Naive thymus-derived CD4-positive, alpha-beta T cell (primary cell): ENCODE results near the gene IQCN. TPM values are rescaled to one million over a fixed set of nuclear protein-coding genes. Genes with fewer than 3 reads are reported as not detected.

Source experiments
- ATAC-seq: fragments of 150-1000 bp; cut with Tn5 transposase; 2 replicates; pipeline ENCODE4 v1.10.0; 2021; ENCODE audit warnings: mild to moderate bottlenecking, moderate library complexity
- CTCF ChIA-PET: fragments of 350-600 bp; sonication (Branson Sonifier 250); formaldehyde crosslinking; loops from one replicate; lab custom pipeline; 2021; ENCODE audit warnings: antibody characterized with exemption; lab: Charles Lee
- POLR2A ChIA-PET: fragments of 350-600 bp; sonication (Branson Sonifier 250); formaldehyde crosslinking; loops from one replicate; lab custom pipeline; 2021; ENCODE audit warnings: antibody characterized with exemption, inconsistent platforms; lab: Charles Lee
- DNase-seq, 9 donors: peaks; one replicate each; pipeline versions ENCODE4 v3.0.0 to v3.0.0-alpha.2; 2020 to 2022; ENCODE audit warnings: mixed read lengths in 1 of 9
- H3K27ac ChIP-seq: one replicate; pipeline ENCODE4 v1.7.0; 2013; ENCODE audit warnings: mild to moderate bottlenecking, low read depth, low read length, moderate library complexity
- H3K27me3 ChIP-seq, 2 donors: one replicate each; pipeline ENCODE4 v1.7.0; 2013; ENCODE audit warnings: low read length in 2 of 2, mild to moderate bottlenecking in 2 of 2, moderate library complexity in 2 of 2; ENCODE audit not compliant: control insufficient read depth in 2 of 2, insufficient read depth in 2 of 2
- H3K36me3 ChIP-seq, 3 experiments: 1 replicate in 2 of 3; 2 replicates in 1 of 3; pipeline ENCODE4 v1.7.0; 2013; ENCODE audit warnings: low read length in 3 of 3, mild to moderate bottlenecking in 3 of 3, moderate library complexity in 1 of 3; ENCODE audit not compliant: insufficient read depth in 3 of 3, control insufficient read depth in 2 of 3
- H3K4me1 ChIP-seq, 2 donors: one replicate each; pipeline ENCODE4 v1.7.0; 2013; ENCODE audit warnings: low read length in 2 of 2, mild to moderate bottlenecking in 2 of 2, moderate library complexity in 1 of 2; ENCODE audit not compliant: control insufficient read depth in 2 of 2, insufficient read depth in 2 of 2
- H3K4me3 ChIP-seq: 2 replicates; pipeline ENCODE4 v1.7.0; 2013; ENCODE audit warnings: mild to moderate bottlenecking, low read length
- H3K9me3 ChIP-seq, 3 experiments: 1 replicate in 2 of 3; 2 replicates in 1 of 3; pipeline ENCODE4 v1.7.0; 2013; ENCODE audit warnings: low read length in 3 of 3; ENCODE audit not compliant: control insufficient read depth in 2 of 3
- H3K27ac Mint-ChIP-seq, 9 donors: one replicate each; pipeline ENCODE4 v1.8.0; 2020 to 2022; ENCODE audit warnings: mixed read lengths in 9 of 9, mild to moderate bottlenecking in 8 of 9, moderate library complexity in 5 of 9, inconsistent platforms in 2 of 9
- H3K27me3 Mint-ChIP-seq, 5 donors: one replicate each; pipeline ENCODE4 v1.8.0; 2021 to 2022; ENCODE audit warnings: mixed read lengths in 5 of 5, mild to moderate bottlenecking in 1 of 5
- H3K36me3 Mint-ChIP-seq, 5 donors: one replicate each; pipeline ENCODE4 v1.8.0; 2020 to 2022; ENCODE audit warnings: mixed read lengths in 5 of 5, mild to moderate bottlenecking in 3 of 5, inconsistent platforms in 1 of 5
- H3K4me1 Mint-ChIP-seq, 7 donors: one replicate each; pipeline ENCODE4 v1.8.0; 2020 to 2022; ENCODE audit warnings: mixed read lengths in 7 of 7, mild to moderate bottlenecking in 3 of 7, inconsistent platforms in 1 of 7
- H3K4me3 Mint-ChIP-seq, 10 donors: one replicate each; pipeline ENCODE4 v1.8.0; 2020 to 2022; ENCODE audit warnings: mild to moderate bottlenecking in 10 of 10, mixed read lengths in 10 of 10, moderate library complexity in 6 of 10, inconsistent platforms in 2 of 10
- H3K9me3 Mint-ChIP-seq, 11 donors: one replicate each; pipeline ENCODE4 v1.8.0; 2020 to 2022; ENCODE audit warnings: mixed read lengths in 11 of 11, mild to moderate bottlenecking in 4 of 11, inconsistent platforms in 1 of 11, moderate library complexity in 1 of 11
- intact Hi-C, 2 donors: fragments of 100-400 bp; cut with micrococcal nuclease; formaldehyde crosslinking; loops; one replicate each; pipeline ENCODE4 v1.15.1; 2023
- polyA plus RNA-seq, 2 donors: library from polyadenylated mRNA; unstranded; fragments of 300-500 nt; fragmentation: Illumina TruSeq; gene quantifications; one replicate each; pipeline ENCODE4 v1.2.3, GENCODE V29; 2021
- total RNA-seq, 6 experiments: library from RNA in 5 of 6; stranded (reverse) in 5 of 6; gene quantifications; 1 replicate in 5 of 6; 2 replicates in 1 of 6; pipeline ENCODE4 v1.2.3 and lab custom pipeline; 2021 to 2026

The IQCN gene
- total and polyA plus RNA-seq, 7 experiments from 2014 or later, result 0.19 to 28.3 (median 6.5) TPM

- ATAC-seq (no peak), DNase-seq (no peak)
- ChIA-PET CTCF (interaction anchor here (1.9 kb wide), 1 partner anchor 14 kb away, joined by 4 read pairs; no protein-coding TSS in a partner anchor), POLR2A (no interaction called here)
- H3K9me3 Mint-ChIP-seq, result peaks cover 0 to 32% (median 0%) of the 10 kb centered on the region in 11 donors
- peak overlapping the region in 1 of 9 donors; percentile 11 for H3K27ac Mint-ChIP-seq
- peaks cover 0 to 20% (median 5%) of the 10 kb centered on the region in 5 donors for H3K36me3 Mint-ChIP-seq
- peaks cover 0 to 40% (median 9%) of the 10 kb centered on the region in 3 experiments for H3K36me3 ChIP-seq
- H3K27me3 Mint-ChIP-seq, result no peaks in the 10 kb centered on the region
- no peak overlapping the region for H3K4me3 ChIP-seq
- H3K4me1 ChIP-seq, result no peaks in the 10 kb centered on the region
- peak overlapping the region in 2 of 10 donors; percentile 19 to 27 for H3K4me3 Mint-ChIP-seq
- H3K4me1 Mint-ChIP-seq, result peaks cover 0 to 10% (median under 1%) of the 10 kb centered on the region in 7 donors
- intact Hi-C loops, result no loop called here
- no peaks in the 10 kb centered on the region for H3K9me3 ChIP-seq
- H3K27ac ChIP-seq, result no peak overlapping the region
- no peaks in the 10 kb centered on the region for H3K27me3 ChIP-seq
Observed at GRCh38 chr19:18265582-18265981, 8.7 kb downstream of the IQCN start.

GRCh38 chr19:18264971-18265540 is 9.2 kb downstream of the IQCN start:
- Histone ChIP-seq H3K4me3 (no peak overlapping the region), H3K4me1 (no peaks in the 10 kb centered on the region), H3K27me3 (no peaks in the 10 kb centered on the region), H3K9me3 (no peaks in the 10 kb centered on the region), H3K27ac (no peak overlapping the region), H3K36me3 (peaks cover 0 to 40% (median 9%) of the 10 kb centered on the region in 3 experiments)
- ATAC-seq (no peak), DNase-seq (no peak)
- ChIA-PET POLR2A (no interaction called here), CTCF (interaction anchor here (1.9 kb wide), 1 partner anchor 14 kb away, joined by 4 read pairs; no protein-coding TSS in a partner anchor)
- Mint-ChIP-seq H3K4me1 (peaks cover 0 to 10% (median 0%) of the 10 kb centered on the region in 7 donors), H3K36me3 (peaks cover 0 to 20% (median 5%) of the 10 kb centered on the region in 5 donors), H3K27ac (peak overlapping the region in 1 of 9 donors; percentile 9), H3K27me3 (no peaks in the 10 kb centered on the region), H3K9me3 (peaks cover 0 to 28% (median 0%) of the 10 kb centered on the region in 11 donors), H3K4me3 (peak overlapping the region in 1 of 10 donors; percentile 27)
- intact Hi-C loops, result no loop called here

GRCh38 chr19:18264137-18264854 is 10.0 kb downstream of the IQCN start:
- H3K27ac ChIP-seq, result no peak overlapping the region
- H3K36me3 Mint-ChIP-seq, result peaks cover 0 to 20% (median 5%) of the 10 kb centered on the region in 5 donors
- H3K27me3 Mint-ChIP-seq, result no peaks in the 10 kb centered on the region
- ChIA-PET POLR2A (no interaction called here), CTCF (interaction anchor here (1.9 kb wide), 1 partner anchor 15 kb away, joined by 4 read pairs; no protein-coding TSS in a partner anchor)
- H3K9me3 Mint-ChIP-seq, result peaks cover 0 to 28% (median 0%) of the 10 kb centered on the region in 11 donors
- intact Hi-C loops, result no loop called here
- no peak overlapping the region for H3K4me3 ChIP-seq
- no peak overlapping the region for H3K4me3 Mint-ChIP-seq
- ATAC-seq, result no peak
- no peak overlapping the region for H3K27ac Mint-ChIP-seq
- peaks cover 0 to 10% (median 0%) of the 10 kb centered on the region in 7 donors for H3K4me1 Mint-ChIP-seq
- no peaks in the 10 kb centered on the region for H3K27me3 ChIP-seq
- no peaks in the 10 kb centered on the region for H3K4me1 ChIP-seq
- DNase-seq, result no peak
- H3K36me3 ChIP-seq, result peaks cover 0 to 40% (median 9%) of the 10 kb centered on the region in 3 experiments
- H3K9me3 ChIP-seq, result no peaks in the 10 kb centered on the region

DNA sequence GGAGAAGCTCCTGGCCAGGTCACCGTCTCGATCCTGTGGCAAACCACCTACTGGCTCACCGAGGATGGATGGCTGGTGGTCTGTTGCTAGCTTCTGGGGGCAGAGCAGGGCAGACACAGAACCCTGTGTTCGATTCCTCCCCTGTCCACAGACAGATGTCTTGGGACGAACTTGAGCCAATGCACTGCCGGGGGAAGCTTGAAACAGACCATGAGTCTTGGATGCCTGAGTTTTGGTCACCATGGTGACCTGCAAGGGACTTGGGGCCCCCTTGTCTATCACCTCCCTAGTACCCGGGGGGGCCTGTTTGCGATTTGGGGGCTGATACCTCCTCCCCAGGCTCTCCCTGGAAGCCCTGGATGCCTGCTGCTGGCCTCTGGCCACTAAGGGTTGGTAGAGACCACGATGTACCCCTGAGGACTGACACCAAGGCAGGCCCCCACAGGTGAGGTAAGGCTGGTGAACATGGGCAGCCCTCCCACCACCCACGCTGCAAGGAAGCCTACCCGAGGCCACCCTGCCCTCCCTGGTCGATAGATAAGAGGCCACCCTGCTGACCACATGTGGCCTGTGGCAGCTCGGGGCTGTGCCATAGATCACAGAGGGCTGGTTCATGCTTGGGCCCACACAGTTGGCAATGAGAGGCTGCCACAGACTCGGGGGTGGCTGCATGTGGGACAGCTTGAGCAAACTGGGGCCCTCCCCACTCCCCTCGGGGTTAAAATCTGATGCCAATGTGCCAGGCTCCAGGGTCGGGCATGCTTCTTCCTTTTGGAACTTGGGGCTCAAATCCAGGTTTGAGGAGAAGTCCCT is 10.7 kb downstream of the IQCN start:
- ATAC-seq, result no peak
- Mint-ChIP-seq H3K27me3 (no peaks in the 10 kb centered on the region), H3K36me3 (peaks cover 0 to 20% (median 5%) of the 10 kb centered on the region in 5 donors), H3K27ac (no peak overlapping the region), H3K4me1 (peaks cover 0 to 10% (median 0%) of the 10 kb centered on the region in 7 donors), H3K4me3 (no peak overlapping the region), H3K9me3 (peaks cover 0 to 28% (median 0%) of the 10 kb centered on the region in 11 donors)
- Histone ChIP-seq H3K27ac (no peak overlapping the region), H3K9me3 (no peaks in the 10 kb centered on the region), H3K36me3 (peaks cover 0 to 40% (median 9%) of the 10 kb centered on the region in 3 experiments), H3K27me3 (no peaks in the 10 kb centered on the region), H3K4me1 (no peaks in the 10 kb centered on the region), H3K4me3 (no peak overlapping the region)
- no peak for DNase-seq
- intact Hi-C loops, result no loop called here
- CTCF ChIA-PET, result interaction anchor here (0.5 to 3.9 kb wide), 3 partner anchors 12 to 62 kb away, joined by 3 to 15 read pairs (median 3); no protein-coding TSS in a partner anchor
- POLR2A ChIA-PET, result no interaction called here

- H3K27me3 ChIP-seq, result no peaks in the 10 kb centered on the region
- intact Hi-C loops, result no loop called here
- peaks cover 0 to 35% (median 9%) of the 10 kb centered on the region in 3 experiments for H3K36me3 ChIP-seq
- H3K4me1 ChIP-seq, result no peaks in the 10 kb centered on the region
- Mint-ChIP-seq H3K9me3 (peaks cover 0 to 24% (median 0%) of the 10 kb centered on the region in 11 donors), H3K4me3 (no peak overlapping the region), H3K4me1 (peaks cover 0 to 10% (median 0%) of the 10 kb centered on the region in 7 donors), H3K36me3 (peaks cover 0 to 16% (median 0%) of the 10 kb centered on the region in 5 donors), H3K27me3 (no peaks in the 10 kb centered on the region), H3K27ac (no peak overlapping the region)
- no peak for ATAC-seq
- no peak overlapping the region for H3K4me3 ChIP-seq
- no peaks in the 10 kb centered on the region for H3K9me3 ChIP-seq
- POLR2A ChIA-PET, result no interaction called here
- no peak for DNase-seq
- H3K27ac ChIP-seq, result no peak overlapping the region
- CTCF ChIA-PET, result interaction anchor here (0.5 to 3.9 kb wide), 3 partner anchors 11 to 61 kb away, joined by 3 to 15 read pairs (median 3); no protein-coding TSS in a partner anchor
Observed at GRCh38 chr19:18262917-18263316, 11.3 kb downstream of the IQCN start.

- no peaks in the 10 kb centered on the region for H3K4me1 ChIP-seq
- Mint-ChIP-seq H3K27ac (no peak overlapping the region), H3K9me3 (peaks cover 0 to 17% (median 0%) of the 10 kb centered on the region in 11 donors), H3K27me3 (no peaks in the 10 kb centered on the region), H3K4me1 (peaks cover 0 to 10% (median 0%) of the 10 kb centered on the region in 7 donors), H3K4me3 (no peak overlapping the region), H3K36me3 (peaks cover 0 to 15% (median 0%) of the 10 kb centered on the region in 5 donors)
- H3K4me3 ChIP-seq, result no peak overlapping the region
- no peak for ATAC-seq
- H3K9me3 ChIP-seq, result no peaks in the 10 kb centered on the region
- CTCF ChIA-PET, result interaction anchor here (3.9 kb wide), 1 partner anchor 11 kb away, joined by 15 read pairs; no protein-coding TSS in a partner anchor
- DNase-seq, result no peak
- intact Hi-C loops, result no loop called here
- H3K27ac ChIP-seq, result no peak overlapping the region
- POLR2A ChIA-PET, result no interaction called here
- H3K27me3 ChIP-seq, result no peaks in the 10 kb centered on the region
- H3K36me3 ChIP-seq, result peaks cover 0 to 30% (median 9%) of the 10 kb centered on the region in 3 experiments
Observed at GRCh38 chr19:18262144-18262543, 12.1 kb downstream of the IQCN start.
